Measurements from ENCODE around the gene C15orf39. TPM values are rescaled to one million over a fixed set of nuclear protein-coding genes. Genes with fewer than 3 reads are reported as not detected.

C15orf39 gene
- total RNA-seq, 1 experiment from 2014 or later = 13.3 TPM

- H3K27me3 Mint-ChIP-seq (ENCODE audit: insufficient read depth, unreplicated experiment) = no peaks in the 10 kb centered on the region
- no peak overlapping the region for H3K27ac Mint-ChIP-seq (ENCODE audit: low read depth, unreplicated experiment)
- no TSS peak for BruUV-seq (replicated peaks)
- DNase-seq (ENCODE audit: unreplicated experiment) = peak; percentile 77
- H3K36me3 Mint-ChIP-seq (ENCODE audit: insufficient read depth, unreplicated experiment) = peaks cover 6% of the 10 kb centered on the region
- intact Hi-C loops (cut with micrococcal nuclease) = loop anchor here (10.0 kb wide), 2 partner anchors 104 to 416 kb away; partner anchors contain the start of gene CSK
- H3K9me3 Mint-ChIP-seq (ENCODE audit: unreplicated experiment) = no peaks in the 10 kb centered on the region
- ChIA-PET CTCF (interaction anchor here (0.6 to 3.7 kb wide), 16 partner anchors 19 to 1936 kb away, joined by 3 to 21 read pairs (median 3); partner anchors contain the start of gene PPCDC), POLR2A (interaction anchor here (0.6 to 5.3 kb wide), 29 partner anchors 9 to 1490 kb away, joined by 3 to 61 read pairs (median 4); partner anchors contain the start of genes COX5A, FAM219B, MAN2C1 and PPCDC)
- TF ChIP-seq, protein P1, sequence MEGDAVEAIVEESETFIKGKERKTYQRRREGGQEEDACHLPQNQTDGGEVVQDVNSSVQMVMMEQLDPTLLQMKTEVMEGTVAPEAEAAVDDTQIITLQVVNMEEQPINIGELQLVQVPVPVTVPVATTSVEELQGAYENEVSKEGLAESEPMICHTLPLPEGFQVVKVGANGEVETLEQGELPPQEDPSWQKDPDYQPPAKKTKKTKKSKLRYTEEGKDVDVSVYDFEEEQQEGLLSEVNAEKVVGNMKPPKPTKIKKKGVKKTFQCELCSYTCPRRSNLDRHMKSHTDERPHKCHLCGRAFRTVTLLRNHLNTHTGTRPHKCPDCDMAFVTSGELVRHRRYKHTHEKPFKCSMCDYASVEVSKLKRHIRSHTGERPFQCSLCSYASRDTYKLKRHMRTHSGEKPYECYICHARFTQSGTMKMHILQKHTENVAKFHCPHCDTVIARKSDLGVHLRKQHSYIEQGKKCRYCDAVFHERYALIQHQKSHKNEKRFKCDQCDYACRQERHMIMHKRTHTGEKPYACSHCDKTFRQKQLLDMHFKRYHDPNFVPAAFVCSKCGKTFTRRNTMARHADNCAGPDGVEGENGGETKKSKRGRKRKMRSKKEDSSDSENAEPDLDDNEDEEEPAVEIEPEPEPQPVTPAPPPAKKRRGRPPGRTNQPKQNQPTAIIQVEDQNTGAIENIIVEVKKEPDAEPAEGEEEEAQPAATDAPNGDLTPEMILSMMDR (IDR thresholded peaks at IDR 0.05; ENCODE audit: unreplicated experiment) = no peak
- H3K4me1 Mint-ChIP-seq (ENCODE audit: insufficient read depth, unreplicated experiment) = peaks cover 17% of the 10 kb centered on the region
- H3K4me3 Mint-ChIP-seq (ENCODE audit: unreplicated experiment) = peak overlapping the region; percentile 91
Measured at GRCh38 chr15:75200765-75201615, 692 bp upstream of the C15orf39 start.

GRCh38 chr15:75202251-75203016, 752 bp downstream of the C15orf39 start:
- peaks cover 14% of the 10 kb centered on the region for H3K36me3 Mint-ChIP-seq (ENCODE audit: insufficient read depth, unreplicated experiment)
- TSS peak; percentile 39 for BruUV-seq (replicated peaks)
- intact Hi-C loops (cut with micrococcal nuclease) = loop anchor here (1.0 to 10.0 kb wide), 3 partner anchors 102 to 418 kb away; partner anchors contain the start of gene CSK
- no peaks in the 10 kb centered on the region for H3K27me3 Mint-ChIP-seq (ENCODE audit: insufficient read depth, unreplicated experiment)
- POLR2A ChIA-PET = interaction anchor here (0.6 to 5.3 kb wide), 20 partner anchors 14 to 831 kb away, joined by 3 to 61 read pairs (median 6); partner anchors contain the start of genes FAM219B, MAN2C1 and PPCDC
- TF ChIP-seq, protein P1 (IDR thresholded peaks at IDR 0.05; ENCODE audit: unreplicated experiment) = peak; percentile 15
- CTCF ChIA-PET = interaction anchor here (0.7 to 7.1 kb wide), 7 partner anchors 21 to 177 kb away, joined by 3 to 85 read pairs (median 4); no protein-coding TSS in a partner anchor
- H3K27ac Mint-ChIP-seq (ENCODE audit: low read depth, unreplicated experiment) = peak overlapping the region; percentile 94
- H3K4me1 Mint-ChIP-seq (ENCODE audit: insufficient read depth, unreplicated experiment) = peaks cover 17% of the 10 kb centered on the region
- DNase-seq (ENCODE audit: unreplicated experiment) = peak; percentile 73
- peak overlapping the region; percentile 91 for H3K4me3 Mint-ChIP-seq (ENCODE audit: unreplicated experiment)
- H3K9me3 Mint-ChIP-seq (ENCODE audit: unreplicated experiment) = no peaks in the 10 kb centered on the region

- Mint-ChIP-seq H3K27ac (ENCODE audit: low read depth, unreplicated experiment) (peak overlapping the region; percentile 94), H3K4me3 (ENCODE audit: unreplicated experiment) (peak overlapping the region; percentile 91), H3K36me3 (ENCODE audit: insufficient read depth, unreplicated experiment) (peaks cover 18% of the 10 kb centered on the region), H3K4me1 (ENCODE audit: insufficient read depth, unreplicated experiment) (peaks cover 17% of the 10 kb centered on the region), H3K9me3 (ENCODE audit: unreplicated experiment) (no peaks in the 10 kb centered on the region), H3K27me3 (ENCODE audit: insufficient read depth, unreplicated experiment) (no peaks in the 10 kb centered on the region)
- peak; percentile 35 for DNase-seq (ENCODE audit: unreplicated experiment)
- intact Hi-C loops (cut with micrococcal nuclease) = loop anchor here (10.0 kb wide), 2 partner anchors 102 to 418 kb away; partner anchors contain the start of gene CSK
- TF ChIP-seq, protein P1 (IDR thresholded peaks at IDR 0.05; ENCODE audit: unreplicated experiment) = no peak
- BruUV-seq (replicated peaks) = no TSS peak
- ChIA-PET POLR2A (interaction anchor here (0.6 to 5.3 kb wide), 9 partner anchors 8 to 494 kb away, joined by 3 to 61 read pairs (median 3); partner anchors contain the start of genes PPCDC and SCAMP2), CTCF (interaction anchor here (0.6 to 7.1 kb wide), 13 partner anchors 11 to 180 kb away, joined by 3 to 85 read pairs (median 5); partner anchors contain the start of gene PPCDC)
Measured at GRCh38 chr15:75203017-75203907, 1.6 kb downstream of the C15orf39 start.

Data from MCF 10A (cell line).